ENCODE measurements around the gene SCLY.

GRCh38 chr2:238126338-238126737 is 65.5 kb downstream of the SCLY start:
- TF ChIP-seq, protein P1, sequence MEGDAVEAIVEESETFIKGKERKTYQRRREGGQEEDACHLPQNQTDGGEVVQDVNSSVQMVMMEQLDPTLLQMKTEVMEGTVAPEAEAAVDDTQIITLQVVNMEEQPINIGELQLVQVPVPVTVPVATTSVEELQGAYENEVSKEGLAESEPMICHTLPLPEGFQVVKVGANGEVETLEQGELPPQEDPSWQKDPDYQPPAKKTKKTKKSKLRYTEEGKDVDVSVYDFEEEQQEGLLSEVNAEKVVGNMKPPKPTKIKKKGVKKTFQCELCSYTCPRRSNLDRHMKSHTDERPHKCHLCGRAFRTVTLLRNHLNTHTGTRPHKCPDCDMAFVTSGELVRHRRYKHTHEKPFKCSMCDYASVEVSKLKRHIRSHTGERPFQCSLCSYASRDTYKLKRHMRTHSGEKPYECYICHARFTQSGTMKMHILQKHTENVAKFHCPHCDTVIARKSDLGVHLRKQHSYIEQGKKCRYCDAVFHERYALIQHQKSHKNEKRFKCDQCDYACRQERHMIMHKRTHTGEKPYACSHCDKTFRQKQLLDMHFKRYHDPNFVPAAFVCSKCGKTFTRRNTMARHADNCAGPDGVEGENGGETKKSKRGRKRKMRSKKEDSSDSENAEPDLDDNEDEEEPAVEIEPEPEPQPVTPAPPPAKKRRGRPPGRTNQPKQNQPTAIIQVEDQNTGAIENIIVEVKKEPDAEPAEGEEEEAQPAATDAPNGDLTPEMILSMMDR (IDR thresholded peaks at IDR 0.05) = no peak
- no peak for TF ChIP-seq ZFX (IDR thresholded peaks at IDR 0.05; ENCODE audit: borderline replicate concordance)
